ENCODE data around the gene GPR171.

GRCh38 chr3:151168269-151169094, 34.5 kb downstream of the GPR171 start:
- TF ChIP-seq EZH2phosphoT487 (IDR thresholded peaks at IDR 0.05; ENCODE audit: borderline replicate concordance, low read length) (no peak), CTCF (conservative IDR thresholded peaks at IDR 0.05; ENCODE audit: low read depth, low read length) (peak; percentile 93), EZH2 (IDR thresholded peaks at IDR 0.05; ENCODE audit: low read length, unreplicated experiment) (no peak)
